ENCODE data around the gene SLC16A12. TPM values are rescaled to one million over a fixed set of nuclear protein-coding genes. Genes with fewer than 3 reads are reported as not detected.

SLC16A12 gene
- total RNA-seq, 1 experiment from 2014 or later: 0.09 TPM

DNA sequence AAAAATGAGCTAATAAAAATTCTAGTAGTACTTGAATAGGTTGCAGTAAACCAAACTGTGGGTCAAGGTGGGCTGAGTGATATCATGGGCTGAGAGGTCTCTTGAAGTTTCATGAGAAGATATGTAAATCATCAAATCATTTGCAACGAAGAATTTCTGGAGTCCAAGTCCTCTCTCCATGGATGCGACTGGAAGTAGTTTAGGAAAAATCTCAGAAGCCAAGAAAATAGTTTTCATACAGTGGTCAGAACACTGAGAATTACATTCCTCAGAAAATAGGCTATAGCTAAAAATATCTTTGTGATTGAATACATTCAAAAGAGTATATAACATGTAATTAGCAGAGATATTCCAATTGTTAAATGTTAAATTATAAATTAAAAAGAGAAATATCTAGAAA lies 146.6 kb downstream of the SLC16A12 start:
- Mint-ChIP-seq H3K4me1 (ENCODE audit: insufficient read depth, unreplicated experiment) (no peaks in the 10 kb centered on the region), H3K4me3 (ENCODE audit: unreplicated experiment) (no peak overlapping the region), H3K9me3 (ENCODE audit: unreplicated experiment) (no peaks in the 10 kb centered on the region), H3K36me3 (ENCODE audit: insufficient read depth, unreplicated experiment) (no peaks in the 10 kb centered on the region), H3K27ac (ENCODE audit: low read depth, unreplicated experiment) (no peak overlapping the region), H3K27me3 (ENCODE audit: insufficient read depth, unreplicated experiment) (no peaks in the 10 kb centered on the region)
- TF ChIP-seq, protein P1, sequence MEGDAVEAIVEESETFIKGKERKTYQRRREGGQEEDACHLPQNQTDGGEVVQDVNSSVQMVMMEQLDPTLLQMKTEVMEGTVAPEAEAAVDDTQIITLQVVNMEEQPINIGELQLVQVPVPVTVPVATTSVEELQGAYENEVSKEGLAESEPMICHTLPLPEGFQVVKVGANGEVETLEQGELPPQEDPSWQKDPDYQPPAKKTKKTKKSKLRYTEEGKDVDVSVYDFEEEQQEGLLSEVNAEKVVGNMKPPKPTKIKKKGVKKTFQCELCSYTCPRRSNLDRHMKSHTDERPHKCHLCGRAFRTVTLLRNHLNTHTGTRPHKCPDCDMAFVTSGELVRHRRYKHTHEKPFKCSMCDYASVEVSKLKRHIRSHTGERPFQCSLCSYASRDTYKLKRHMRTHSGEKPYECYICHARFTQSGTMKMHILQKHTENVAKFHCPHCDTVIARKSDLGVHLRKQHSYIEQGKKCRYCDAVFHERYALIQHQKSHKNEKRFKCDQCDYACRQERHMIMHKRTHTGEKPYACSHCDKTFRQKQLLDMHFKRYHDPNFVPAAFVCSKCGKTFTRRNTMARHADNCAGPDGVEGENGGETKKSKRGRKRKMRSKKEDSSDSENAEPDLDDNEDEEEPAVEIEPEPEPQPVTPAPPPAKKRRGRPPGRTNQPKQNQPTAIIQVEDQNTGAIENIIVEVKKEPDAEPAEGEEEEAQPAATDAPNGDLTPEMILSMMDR (IDR thresholded peaks at IDR 0.05; ENCODE audit: unreplicated experiment): no peak
- no TSS peak for BruUV-seq (replicated peaks)
- CTCF ChIA-PET: interaction anchor here (0.6 to 1.1 kb wide), 6 partner anchors 9 to 359 kb away, joined by 3 to 7 read pairs (median 3); no protein-coding TSS in a partner anchor
- intact Hi-C loops (cut with micrococcal nuclease): loop anchor here (1.0 kb wide), 1 partner anchor 172 kb away; no protein-coding TSS in a partner anchor
- POLR2A ChIA-PET: interaction anchor here (0.8 kb wide), 1 partner anchor 1483 kb away, joined by 3 read pairs; the partner anchor contains the start of gene RPP30
- DNase-seq (ENCODE audit: unreplicated experiment): no peak

DNA sequence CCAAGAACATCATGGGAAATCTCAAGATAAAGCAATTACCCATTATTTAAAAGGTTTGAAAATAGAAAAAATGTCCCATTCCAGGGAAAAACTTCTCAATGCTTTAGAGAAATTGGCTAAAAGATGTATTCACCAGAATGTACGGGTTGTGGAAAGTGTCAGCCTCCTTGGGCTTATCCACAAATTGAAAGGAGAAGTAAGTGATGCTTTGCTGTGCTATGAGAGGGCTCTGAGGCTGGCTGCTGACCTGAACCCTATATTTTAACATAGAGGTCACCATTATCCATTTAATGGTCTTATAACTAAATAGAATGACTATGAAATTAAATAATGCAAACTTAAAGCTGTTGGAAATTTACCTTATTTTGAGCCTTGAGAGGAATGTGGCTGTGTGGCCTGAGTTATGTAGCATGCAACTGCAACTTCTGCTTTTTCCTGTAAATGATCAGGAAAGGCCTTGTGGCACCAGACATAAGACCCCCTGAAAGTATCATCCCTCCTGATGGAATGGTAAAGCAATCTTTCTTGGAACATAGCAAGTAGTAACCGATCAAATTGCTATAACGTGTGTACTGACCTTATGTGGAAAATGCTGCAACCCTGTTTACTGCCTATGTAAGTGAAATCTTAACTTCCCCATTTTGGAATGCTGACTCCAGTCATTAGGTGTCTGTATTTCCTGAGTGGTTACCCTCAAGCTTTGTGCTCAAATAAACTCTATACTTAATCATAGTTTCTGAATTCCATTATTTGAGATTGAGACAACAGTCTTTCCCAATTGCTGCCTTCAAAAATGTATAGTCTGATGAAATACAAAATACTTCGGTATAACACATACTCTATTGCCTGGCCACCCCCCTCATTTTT lies 150.7 kb downstream of the SLC16A12 start:
- intact Hi-C loops (cut with micrococcal nuclease): no loop called here
- BruUV-seq (replicated peaks): no TSS peak
- ChIA-PET POLR2A (interaction anchor here (1.5 kb wide), 1 partner anchor 10 kb away, joined by 3 read pairs; no protein-coding TSS in a partner anchor), CTCF (interaction anchor here (1.2 kb wide), 1 partner anchor 16 kb away, joined by 4 read pairs; no protein-coding TSS in a partner anchor)
- Mint-ChIP-seq H3K4me1 (ENCODE audit: insufficient read depth, unreplicated experiment) (no peaks in the 10 kb centered on the region), H3K27ac (ENCODE audit: low read depth, unreplicated experiment) (no peak overlapping the region), H3K27me3 (ENCODE audit: insufficient read depth, unreplicated experiment) (no peaks in the 10 kb centered on the region), H3K9me3 (ENCODE audit: unreplicated experiment) (no peaks in the 10 kb centered on the region), H3K4me3 (ENCODE audit: unreplicated experiment) (no peak overlapping the region), H3K36me3 (ENCODE audit: insufficient read depth, unreplicated experiment) (no peaks in the 10 kb centered on the region)
- DNase-seq (ENCODE audit: unreplicated experiment): no peak
- TF ChIP-seq, protein P1 (IDR thresholded peaks at IDR 0.05; ENCODE audit: unreplicated experiment): no peak

DNA sequence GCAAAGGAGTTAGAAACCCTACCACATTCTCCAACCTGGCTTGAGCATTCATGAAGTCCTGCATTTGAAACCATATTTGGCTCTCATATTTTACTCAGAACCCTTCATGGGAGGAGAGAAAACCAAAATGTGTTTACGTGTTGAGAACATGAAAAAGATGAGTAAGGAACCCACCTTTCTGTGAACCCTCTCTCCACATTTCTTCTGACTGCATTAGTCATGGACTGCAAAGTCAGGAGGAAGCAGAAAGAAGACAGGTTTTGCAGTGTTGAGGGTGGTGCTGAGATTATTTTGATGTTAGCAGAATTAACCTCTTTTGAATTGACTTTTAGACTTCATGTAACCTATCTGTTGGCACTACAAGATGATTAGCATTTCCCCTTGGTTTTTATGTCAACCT lies 152.6 kb downstream of the SLC16A12 start:
- BruUV-seq (replicated peaks): no TSS peak
- intact Hi-C loops (cut with micrococcal nuclease): no loop called here
- H3K27me3 Mint-ChIP-seq (ENCODE audit: insufficient read depth, unreplicated experiment): no peaks in the 10 kb centered on the region
- H3K27ac Mint-ChIP-seq (ENCODE audit: low read depth, unreplicated experiment): no peak overlapping the region
- no peak for DNase-seq (ENCODE audit: unreplicated experiment)
- H3K9me3 Mint-ChIP-seq (ENCODE audit: unreplicated experiment): no peaks in the 10 kb centered on the region
- H3K4me1 Mint-ChIP-seq (ENCODE audit: insufficient read depth, unreplicated experiment): no peaks in the 10 kb centered on the region
- no peak overlapping the region for H3K4me3 Mint-ChIP-seq (ENCODE audit: unreplicated experiment)
- TF ChIP-seq, protein P1 (IDR thresholded peaks at IDR 0.05; ENCODE audit: unreplicated experiment): no peak
- no peaks in the 10 kb centered on the region for H3K36me3 Mint-ChIP-seq (ENCODE audit: insufficient read depth, unreplicated experiment)
- ChIA-PET CTCF (no interaction called here), POLR2A (interaction anchor here (0.7 kb wide), 1 partner anchor 17 kb away, joined by 3 read pairs; no protein-coding TSS in a partner anchor)

Other genes with a start within 250 kb of the SLC16A12 start
- gene IFIT2, start 233.5 kb downstream of the SLC16A12 start, total RNA-seq (2022): 0.58 and 1.3 TPM in 2 replicates
- 1.4 and 3.6 TPM in 2 replicates for gene IFIT3, start 207.6 kb downstream of the SLC16A12 start, total RNA-seq (2022)
- not detected in 2 replicates for gene IFIT1B, start 157.5 kb downstream of the SLC16A12 start, total RNA-seq (2022)
- 0.17 and 0.26 TPM in 2 replicates for gene IFIT1, start 143.0 kb downstream of the SLC16A12 start, total RNA-seq (2022)
- 11.2 and 12.8 TPM in 2 replicates for gene IFIT5, start 121.0 kb downstream of the SLC16A12 start, total RNA-seq (2022)
- gene PANK1, start 109.6 kb upstream of the SLC16A12 start, total RNA-seq (2022): 4.7 and 6.1 TPM in 2 replicates
- gene KIF20B, start 166.0 kb upstream of the SLC16A12 start, total RNA-seq (2022): 30.3 and 33.7 TPM in 2 replicates

Measured in MCF 10A (cell line).